WTC11 (cell line): ENCODE data around the gene CPNE1.

Experiments used
- CBFB ChIP-seq: sonication (generic); formaldehyde crosslinking; IDR thresholded peaks from 2 replicates; pipeline ENCODE4 v1.8.1; 2022; ENCODE audit warnings: mild to moderate bottlenecking, low read depth, missing genetic modification reagents
- TEAD1 ChIP-seq: sonication (generic); formaldehyde crosslinking; IDR thresholded peaks from 2 replicates; pipeline ENCODE4 v1.8.0; 2022; ENCODE audit warnings: mild to moderate bottlenecking, missing genetic modification reagents
- TF ChIP-seq, protein P1 (sequence below): fragments of 200-600 bp; IDR thresholded peaks from 2 replicates; pipeline ENCODE4 v1.8.0; 2022; ENCODE audit warnings: antibody characterized with exemption

- TF ChIP-seq, protein P1, sequence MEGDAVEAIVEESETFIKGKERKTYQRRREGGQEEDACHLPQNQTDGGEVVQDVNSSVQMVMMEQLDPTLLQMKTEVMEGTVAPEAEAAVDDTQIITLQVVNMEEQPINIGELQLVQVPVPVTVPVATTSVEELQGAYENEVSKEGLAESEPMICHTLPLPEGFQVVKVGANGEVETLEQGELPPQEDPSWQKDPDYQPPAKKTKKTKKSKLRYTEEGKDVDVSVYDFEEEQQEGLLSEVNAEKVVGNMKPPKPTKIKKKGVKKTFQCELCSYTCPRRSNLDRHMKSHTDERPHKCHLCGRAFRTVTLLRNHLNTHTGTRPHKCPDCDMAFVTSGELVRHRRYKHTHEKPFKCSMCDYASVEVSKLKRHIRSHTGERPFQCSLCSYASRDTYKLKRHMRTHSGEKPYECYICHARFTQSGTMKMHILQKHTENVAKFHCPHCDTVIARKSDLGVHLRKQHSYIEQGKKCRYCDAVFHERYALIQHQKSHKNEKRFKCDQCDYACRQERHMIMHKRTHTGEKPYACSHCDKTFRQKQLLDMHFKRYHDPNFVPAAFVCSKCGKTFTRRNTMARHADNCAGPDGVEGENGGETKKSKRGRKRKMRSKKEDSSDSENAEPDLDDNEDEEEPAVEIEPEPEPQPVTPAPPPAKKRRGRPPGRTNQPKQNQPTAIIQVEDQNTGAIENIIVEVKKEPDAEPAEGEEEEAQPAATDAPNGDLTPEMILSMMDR, result no peak
- TF ChIP-seq TEAD1 (CRISPR knock-in tag) (no peak), CBFB (CRISPR knock-in tag) (no peak)
These were observed 37.6 kb downstream of the CPNE1 start for GRCh38 chr20:35627121-35627520.
